NB4 (cell line): ENCODE measurements around the gene SPEM3.

Experiments
- DNase-seq: peaks from one replicate; pipeline ENCODE4 v3.0.0; 2010; ENCODE audit warnings: low read depth
- H3K4me3 ChIP-seq: one replicate; pipeline ENCODE4 v1.5.1; 2011; ENCODE audit warnings: mild to moderate bottlenecking, low read depth, low read length, moderate library complexity
- CTCF ChIP-seq: IDR thresholded peaks from one replicate; pipeline ENCODE4 v1.5.1; 2012; ENCODE audit warnings: low read depth, low read length
- MAX ChIP-seq: IDR thresholded peaks from 2 replicates; pipeline ENCODE4 v1.6.1; 2011; ENCODE audit warnings: low read depth, low read length
- MYC ChIP-seq: IDR thresholded peaks from 2 replicates; pipeline ENCODE4 v1.6.1; 2011; ENCODE audit warnings: low read depth, low read length
- POLR2A ChIP-seq: IDR thresholded peaks from 2 replicates; pipeline ENCODE4 v1.6.1; 2011; ENCODE audit warnings: mild to moderate bottlenecking; ENCODE audit not compliant: insufficient read length; ENCODE audit errors: extremely low read depth

Gene SPEM3

GRCh38 chr17:7428557-7428956 is at the start of gene SPEM3:
TSS of gene SPEM3 (plus strand) at chr17:7428857. CDS start at chr17:7428903, 46 bp downstream.
- H3K4me3 ChIP-seq, result no peak within 1 kb of the TSS
- DNase-seq, result no peak
- TF ChIP-seq POLR2A (no peak), MAX (no peak), CTCF (no peak), MYC (no peak)

GRCh38 chr17:7379134-7379533 is 49.5 kb upstream of the SPEM3 start:
- no peak for DNase-seq
- TF ChIP-seq POLR2A (no peak), MAX (no peak), MYC (no peak), CTCF (no peak)
- no peak overlapping the region for H3K4me3 ChIP-seq

DNA sequence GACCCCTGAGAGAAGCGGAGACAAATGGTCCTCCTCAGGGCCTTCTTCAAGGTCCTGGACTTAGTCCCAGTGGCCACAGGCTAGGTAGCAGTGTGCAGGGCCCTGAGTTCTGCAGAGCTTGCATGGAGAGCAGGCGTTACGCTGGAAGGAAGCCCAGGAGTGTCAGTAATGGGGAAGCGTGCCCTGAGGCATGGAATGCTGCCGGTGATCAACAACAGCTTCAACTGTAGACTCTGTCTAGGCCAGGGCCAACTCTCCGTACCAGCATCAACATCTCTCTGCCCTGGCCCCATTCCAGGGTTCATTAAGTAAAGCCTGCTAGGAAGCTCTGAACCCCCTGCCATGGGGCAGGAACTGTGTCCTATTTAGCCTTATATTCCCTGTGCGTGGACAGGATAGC is 48.3 kb upstream of the SPEM3 start:
- TF ChIP-seq MYC, result no peak
- TF ChIP-seq CTCF, result no peak
- no peak for TF ChIP-seq POLR2A
- DNase-seq, result no peak
- no peak overlapping the region for H3K4me3 ChIP-seq

GRCh38 chr17:7380855-7381683 is 47.6 kb upstream of the SPEM3 start, which contains the start of gene TNK1:
TSS of gene TNK1 (plus strand) at chr17:7381089. CDS start at chr17:7382927, 1,838 bp downstream.
- no peak for DNase-seq
- no peak for TF ChIP-seq MYC
- no peak within 1 kb of the TSS for H3K4me3 ChIP-seq

DNA sequence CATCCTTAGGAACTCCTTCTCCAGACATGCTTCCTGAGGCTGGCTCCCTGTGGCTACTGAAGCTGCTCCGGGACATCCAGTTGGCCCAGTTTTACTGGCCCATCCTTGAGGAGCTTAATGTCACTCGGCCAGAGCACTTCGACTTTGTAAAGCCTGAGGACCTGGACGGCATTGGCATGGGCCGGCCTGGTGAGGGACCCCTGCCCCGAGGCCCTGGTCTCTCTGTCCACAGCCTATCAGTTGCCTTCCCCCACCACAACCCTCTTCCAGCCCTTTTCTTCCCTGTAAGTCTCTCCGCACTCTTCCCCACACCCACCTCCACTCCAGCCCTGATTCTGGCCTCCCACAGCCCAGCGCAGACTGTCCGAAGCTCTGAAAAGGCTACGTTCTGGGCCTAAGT is 45.8 kb upstream of the SPEM3 start:
- H3K4me3 ChIP-seq, result no peak overlapping the region
- DNase-seq, result no peak
- no peak for TF ChIP-seq CTCF
- no peak for TF ChIP-seq POLR2A
- TF ChIP-seq MYC, result no peak
- TF ChIP-seq MAX, result no peak

DNA sequence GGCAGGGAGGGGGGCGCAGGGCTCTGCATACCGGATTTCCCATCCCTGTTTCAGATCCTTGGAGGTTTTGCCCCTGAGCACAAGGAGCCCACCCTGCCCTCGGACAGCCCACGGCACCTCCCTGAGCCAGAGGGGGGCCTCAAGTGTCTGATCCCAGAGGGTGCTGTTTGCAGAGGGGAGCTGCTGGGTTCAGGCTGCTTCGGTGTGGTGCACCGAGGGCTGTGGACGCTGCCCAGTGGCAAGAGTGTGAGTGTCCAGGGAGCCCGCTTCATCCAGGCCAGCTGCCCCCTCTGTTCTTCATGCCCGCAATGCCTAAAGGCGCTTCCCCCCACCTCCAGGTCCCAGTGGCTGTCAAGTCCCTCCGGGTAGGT is 45.3 kb upstream of the SPEM3 start:
- no peak overlapping the region for H3K4me3 ChIP-seq
- no peak for TF ChIP-seq MYC
- no peak for TF ChIP-seq CTCF
- no peak for TF ChIP-seq POLR2A
- no peak for TF ChIP-seq MAX
- no peak for DNase-seq
